Measurements from ENCODE around the gene SNX20.

- TF ChIP-seq, protein P1, sequence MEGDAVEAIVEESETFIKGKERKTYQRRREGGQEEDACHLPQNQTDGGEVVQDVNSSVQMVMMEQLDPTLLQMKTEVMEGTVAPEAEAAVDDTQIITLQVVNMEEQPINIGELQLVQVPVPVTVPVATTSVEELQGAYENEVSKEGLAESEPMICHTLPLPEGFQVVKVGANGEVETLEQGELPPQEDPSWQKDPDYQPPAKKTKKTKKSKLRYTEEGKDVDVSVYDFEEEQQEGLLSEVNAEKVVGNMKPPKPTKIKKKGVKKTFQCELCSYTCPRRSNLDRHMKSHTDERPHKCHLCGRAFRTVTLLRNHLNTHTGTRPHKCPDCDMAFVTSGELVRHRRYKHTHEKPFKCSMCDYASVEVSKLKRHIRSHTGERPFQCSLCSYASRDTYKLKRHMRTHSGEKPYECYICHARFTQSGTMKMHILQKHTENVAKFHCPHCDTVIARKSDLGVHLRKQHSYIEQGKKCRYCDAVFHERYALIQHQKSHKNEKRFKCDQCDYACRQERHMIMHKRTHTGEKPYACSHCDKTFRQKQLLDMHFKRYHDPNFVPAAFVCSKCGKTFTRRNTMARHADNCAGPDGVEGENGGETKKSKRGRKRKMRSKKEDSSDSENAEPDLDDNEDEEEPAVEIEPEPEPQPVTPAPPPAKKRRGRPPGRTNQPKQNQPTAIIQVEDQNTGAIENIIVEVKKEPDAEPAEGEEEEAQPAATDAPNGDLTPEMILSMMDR (IDR thresholded peaks at IDR 0.05; ENCODE audit: insufficient read depth, low read depth, low read length) = no peak
- TF ChIP-seq EZH2 (IDR thresholded peaks at IDR 0.05; ENCODE audit: insufficient read depth, low read length) = no peak
Observed at GRCh38 chr16:50717091-50717490, 36.0 kb upstream of the SNX20 start.

All from astrocyte (in vitro differentiated cells and primary cell).